IMR-90 (cell line): ENCODE measurements around the gene SLIT3. TPM values are rescaled to one million over a fixed set of nuclear protein-coding genes. Genes with fewer than 3 reads are reported as not detected.

Source experiments
- ATAC-seq: fragments of 200-7000 bp; cut with Tn5 transposase; 2 replicates; pipeline ENCODE4 v1.9.1; 2020; ENCODE audit warnings: low read depth, mild to moderate bottlenecking, moderate library complexity
- BruUV-seq: library from RNA; stranded (reverse); fragments of 400-500 nt; replicated peaks from 2 replicates; lab custom pipeline; 2021; lab: Mats Ljungman, UMichigan
- CTCF ChIA-PET: fragments of 300-600 bp; formaldehyde crosslinking; extraction: SDS; loops from one replicate; lab custom pipeline; 2021; ENCODE audit warnings: antibody characterized with exemption; lab: Yijun Ruan, JAX
- POLR2A ChIA-PET: fragments of 300-600 bp; sonication (Branson Sonifier 250); formaldehyde crosslinking; loops from one replicate; lab custom pipeline; 2022; ENCODE audit warnings: antibody characterized with exemption; ENCODE audit not compliant: unreplicated experiment; lab: Charles Lee
- DNase-seq: peaks from one replicate; pipeline ENCODE4 v3.0.0; 2013
- H2AFZ ChIP-seq: replicated peaks from 2 replicates; pipeline ENCODE3; 2013; ENCODE audit warnings: low read length, mild to moderate bottlenecking; ENCODE audit not compliant: poor library complexity
- H2AK5ac ChIP-seq: 2 replicates; pipeline ENCODE4 v1.6.1; 2013; ENCODE audit warnings: low read depth, low read length, inconsistent platforms
- H2AK9ac ChIP-seq: replicated peaks from 2 replicates; pipeline ENCODE3; 2013; ENCODE audit warnings: mild to moderate bottlenecking, low read depth, low read length, moderate library complexity; ENCODE audit not compliant: poor library complexity
- H2BK120ac ChIP-seq: 2 replicates; pipeline ENCODE4 v1.6.1; 2013; ENCODE audit warnings: low read depth, low read length, inconsistent platforms
- H2BK15ac ChIP-seq: 3 replicates; pipeline ENCODE4 v1.6.1; 2013; ENCODE audit warnings: low read depth, low read length, inconsistent platforms
- H2BK20ac ChIP-seq: 2 replicates; pipeline ENCODE4 v1.6.1; 2013; ENCODE audit warnings: low read depth, mild to moderate bottlenecking, inconsistent platforms, low read length, moderate library complexity
- H2BK5ac ChIP-seq: 2 replicates; pipeline ENCODE4 v1.6.1; 2013; ENCODE audit warnings: mild to moderate bottlenecking, low read depth, low read length, inconsistent platforms; ENCODE audit not compliant: poor library complexity, severe bottlenecking
- H3K14ac ChIP-seq: replicated peaks from 2 replicates; pipeline ENCODE4 v1.6.1; 2013; ENCODE audit warnings: low read depth, low read length, inconsistent platforms
- H3K18ac ChIP-seq: 2 replicates; pipeline ENCODE4 v1.6.1; 2013; ENCODE audit warnings: low read depth, low read length, control low read depth
- H3K23ac ChIP-seq: 2 replicates; pipeline ENCODE4 v1.6.1; 2013; ENCODE audit warnings: low read depth, low read length, inconsistent platforms
- H3K27ac ChIP-seq: 2 replicates; pipeline ENCODE4 v1.5.1; 2013; ENCODE audit warnings: mild to moderate bottlenecking, control low read depth, low read length; ENCODE audit not compliant: insufficient read depth
- H3K27me3 ChIP-seq: 2 replicates; pipeline ENCODE4 v1.6.1; 2013; ENCODE audit warnings: low read length; ENCODE audit not compliant: control insufficient read depth, insufficient read depth
- H3K36me3 ChIP-seq: 2 replicates; pipeline ENCODE4 v1.6.1; 2013; ENCODE audit warnings: low read length, mixed read lengths; ENCODE audit not compliant: control insufficient read depth, insufficient read depth
- H3K4ac ChIP-seq: 2 replicates; pipeline ENCODE4 v1.6.1; 2013; ENCODE audit warnings: low read depth, low read length, inconsistent platforms
- H3K4me1 ChIP-seq: 2 replicates; pipeline ENCODE4 v1.6.1; 2013; ENCODE audit warnings: low read length, mixed read lengths; ENCODE audit not compliant: control insufficient read depth, insufficient read depth
- H3K4me2 ChIP-seq: 2 replicates; pipeline ENCODE4 v1.6.1; 2013; ENCODE audit warnings: low read depth, mild to moderate bottlenecking, control low read depth, low read length, moderate library complexity
- H3K4me3 ChIP-seq: 2 replicates; pipeline ENCODE4 v1.5.1; 2013; ENCODE audit warnings: low read depth, mild to moderate bottlenecking, control low read depth, low read length, moderate library complexity; ENCODE audit not compliant: insufficient read depth
- H3K56ac ChIP-seq: 2 replicates; pipeline ENCODE4 v1.6.1; 2013; ENCODE audit warnings: low read length, inconsistent platforms; ENCODE audit not compliant: insufficient read depth; ENCODE audit errors: extremely low read depth
- H3K79me1 ChIP-seq, 2 experiments: 2 replicates each; pipeline ENCODE4 v1.6.1; 2013; ENCODE audit warnings: low read length in 2 of 2, inconsistent platforms in 1 of 2, low read depth in 1 of 2
- H3K9ac ChIP-seq: 2 replicates; pipeline ENCODE4 v1.6.1; 2013; ENCODE audit warnings: low read depth, low read length, control low read depth
- H3K9me1 ChIP-seq: 2 replicates; pipeline ENCODE4 v1.6.1; 2013; ENCODE audit warnings: low read length, inconsistent platforms; ENCODE audit not compliant: insufficient read depth
- H3K9me3 ChIP-seq: 2 replicates; pipeline ENCODE4 v1.6.1; 2013; ENCODE audit warnings: low read length; ENCODE audit not compliant: control insufficient read depth, insufficient read depth
- H4K20me1 ChIP-seq: 2 replicates; pipeline ENCODE4 v1.6.1; 2013; ENCODE audit warnings: low read length, inconsistent platforms; ENCODE audit not compliant: insufficient read depth
- H4K5ac ChIP-seq: 2 replicates; pipeline ENCODE4 v1.6.1; 2013; ENCODE audit warnings: mild to moderate bottlenecking, low read depth, low read length, control low read depth
- H4K8ac ChIP-seq, 2 experiments: 2 replicates each; pipeline ENCODE4 v1.6.1; 2013; ENCODE audit warnings: low read depth in 2 of 2, low read length in 2 of 2, control low read depth in 1 of 2, inconsistent platforms in 1 of 2
- H4K91ac ChIP-seq: 2 replicates; pipeline ENCODE4 v1.6.1; 2013; ENCODE audit warnings: low read depth, low read length, inconsistent platforms; ENCODE audit not compliant: insufficient read depth
- CEBPB ChIP-seq: IDR thresholded peaks from 2 replicates; pipeline ENCODE4 v1.6.1; 2012; ENCODE audit warnings: low read depth, low read length, improper control_type of control experiment
- CTCF ChIP-seq: conservative IDR thresholded peaks from 2 replicates; pipeline ENCODE4 v1.5.1; 2012; ENCODE audit warnings: mild to moderate bottlenecking, low read depth, low read length, improper control_type of control experiment
- ELK1 ChIP-seq: fragments of 150-350 bp; IDR thresholded peaks from 2 replicates; pipeline ENCODE4 v1.6.1; 2016; ENCODE audit warnings: low read depth, mild to moderate bottlenecking, low read length, moderate library complexity, borderline replicate concordance
- FOS ChIP-seq: fragments of 150-350 bp; IDR thresholded peaks from 2 replicates; pipeline ENCODE4 v1.6.1; 2016; ENCODE audit warnings: low read depth, low read length
- MAZ ChIP-seq: IDR thresholded peaks from 2 replicates; pipeline ENCODE4 v1.6.1; 2012; ENCODE audit warnings: low read depth, mild to moderate bottlenecking, low read length, improper control_type of control experiment, moderate library complexity, borderline replicate concordance
- MXI1 ChIP-seq: IDR thresholded peaks from 2 replicates; pipeline ENCODE4 v1.6.1; 2012; ENCODE audit warnings: low read depth, mild to moderate bottlenecking, low read length, moderate library complexity, borderline replicate concordance
- POLR2A ChIP-seq: IDR thresholded peaks from 2 replicates; pipeline ENCODE4 v1.6.1; 2012; ENCODE audit warnings: mild to moderate bottlenecking, low read depth, low read length
- RCOR1 ChIP-seq: IDR thresholded peaks from 2 replicates; pipeline ENCODE4 v1.6.1; 2012; ENCODE audit warnings: mild to moderate bottlenecking, low read length, improper control_type of control experiment; ENCODE audit not compliant: insufficient replicate concordance
- RFX5 ChIP-seq: IDR thresholded peaks from 2 replicates; pipeline ENCODE4 v1.8.0; 2012; ENCODE audit warnings: low read depth, mild to moderate bottlenecking, low read length, moderate library complexity
- SMC3 ChIP-seq: fragments of 150-350 bp; IDR thresholded peaks from 2 replicates; pipeline ENCODE4 v1.6.1; 2016; ENCODE audit warnings: low read depth, mild to moderate bottlenecking, antibody characterized with exemption, low read length, moderate library complexity
- WGBS, 2 experiments: methylation state at CpG; one replicate each; pipeline versions ENCODE4 v1.1.5 to v1.1.7; 2013; ENCODE audit warnings: missing lambda C conversion rate in 2 of 2; ENCODE audit not compliant: insufficient read length in 1 of 2; ENCODE audit errors: extremely low coverage in 2 of 2; 5-methylcytosine and 5-hydroxymethylcytosine counted together
- dilution Hi-C: fragments of 300-500 bp; cut with HindIII; formaldehyde crosslinking; loops from one replicate; pipeline ENCODE4 v1.14.3; 2018; ENCODE audit warnings: low sequenced_read_pairs; ENCODE audit not compliant: unreplicated experiment
- in situ Hi-C: fragments of 300-500 bp; cut with MboI; formaldehyde crosslinking; loops from 3 replicates; pipeline ENCODE4 v1.14.3; 2019; ENCODE audit warnings: low sequenced_read_pairs, inconsistent platforms, mixed read lengths
- intact Hi-C: fragments of 100-400 bp; cut with micrococcal nuclease; formaldehyde crosslinking; loops from 2 replicates; pipeline ENCODE4 v1.10.0; 2022
- polyA plus RNA-seq, 3 experiments: library from polyadenylated mRNA; depleted of rRNA; stranded (reverse); fragments of >200 nt; gene quantifications; 2 replicates each; pipeline ENCODE4 v1.2.3, GENCODE V29; 2012; ENCODE audit warnings: low replicate concordance in 1 of 3
- total RNA-seq: library from RNA; depleted of rRNA; stranded (reverse); fragments of >200 nt; gene quantifications from 2 replicates; pipeline ENCODE4 v1.2.3, GENCODE V29; 2012

The SLIT3 gene
- total and polyA plus RNA-seq, 2 of the 4 experiments (the other 2 are of a cell fraction), result 0.18 to 0.50 TPM

GRCh38 chr5:168844016-168844921 lies 456.7 kb downstream of the SLIT3 start:
- no peak overlapping the region for H2AK5ac ChIP-seq
- H2AK9ac ChIP-seq, result no peak overlapping the region
- WGBS, 2 experiments, result 34% methylated on average over 9 of the region's 25 CpGs; no CpG with 5 or more reads in 1 of the 2 experiments
- ChIA-PET POLR2A (no interaction called here), CTCF (interaction anchor here (0.6 kb wide), 1 partner anchor 9 kb away, joined by 3 read pairs; no protein-coding TSS in a partner anchor)
- no TSS peak for BruUV-seq
- H3K36me3 ChIP-seq, result no peaks in the 10 kb centered on the region
- no peaks in the 10 kb centered on the region; the same call in none of the 2 replicates for H3K27me3 ChIP-seq
- H3K9me1 ChIP-seq, result no peaks in the 10 kb centered on the region
- in situ Hi-C loops, result no loop called here
- dilution Hi-C loops, result no loop called here
- H4K8ac ChIP-seq, result no peak overlapping the region
- no peak overlapping the region for H2BK15ac ChIP-seq
- no peak overlapping the region for H3K56ac ChIP-seq
- H3K4me3 ChIP-seq, result no peak overlapping the region
- no peaks in the 10 kb centered on the region for H3K79me1 ChIP-seq
- H3K9ac ChIP-seq, result no peak overlapping the region
- no peaks in the 10 kb centered on the region for H3K4me1 ChIP-seq
- H4K91ac ChIP-seq, result no peak overlapping the region
- no peak for DNase-seq
- no peak overlapping the region for H4K5ac ChIP-seq
- H3K4me2 ChIP-seq, result no peak overlapping the region
- TF ChIP-seq POLR2A (no peak), CEBPB (no peak), RCOR1 (no peak), ELK1 (no peak), MXI1 (no peak), FOS (no peak), SMC3 (no peak), MAZ (no peak), RFX5 (no peak), CTCF (no peak)
- H4K20me1 ChIP-seq, result no peaks in the 10 kb centered on the region
- H3K4ac ChIP-seq, result no peak overlapping the region
- no peak overlapping the region for H3K23ac ChIP-seq
- no peak overlapping the region for H2BK120ac ChIP-seq
- no peak overlapping the region for H2AFZ ChIP-seq
- H3K18ac ChIP-seq, result no peak overlapping the region
- no peaks in the 10 kb centered on the region for H3K9me3 ChIP-seq
- no peak overlapping the region for H2BK20ac ChIP-seq
- intact Hi-C loops, result no loop called here
- no peak for ATAC-seq
- no peak overlapping the region for H3K14ac ChIP-seq
- no peak overlapping the region for H3K27ac ChIP-seq
- no peak overlapping the region for H2BK5ac ChIP-seq
